ENCODE measurements around the gene RFX6.
A peak's percentile ranks its signal among the peaks of the same experiment; 100 is the strongest.

The RFX6 gene

GRCh38 chr6:116902634-116903033, 25.6 kb downstream of the RFX6 start:
- DNase-seq: no peak

GRCh38 chr6:116922853-116923548, 46.0 kb downstream of the RFX6 start:
- no peak for DNase-seq

DNA sequence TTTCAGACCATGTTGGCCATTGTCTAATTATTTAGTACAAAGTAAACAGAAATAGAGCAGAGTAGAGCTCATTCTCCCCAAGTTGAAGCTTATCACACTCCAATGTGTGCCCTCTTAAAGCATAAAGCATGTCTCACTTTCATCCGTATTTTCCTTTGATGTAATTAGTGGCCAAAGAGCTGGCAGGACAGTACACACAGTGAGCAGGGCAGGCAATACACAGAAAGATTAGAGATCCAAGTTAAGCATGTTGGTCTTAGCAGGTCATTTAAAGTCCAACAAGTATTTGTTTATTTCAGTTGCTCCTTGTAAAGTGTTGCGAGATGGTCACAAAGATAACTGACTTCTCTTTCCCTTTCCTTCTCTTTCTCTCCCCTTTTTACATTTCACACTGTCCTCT, 47.2 kb downstream of the RFX6 start:
- no peak for DNase-seq

GRCh38 chr6:116925088-116925794, 48.2 kb downstream of the RFX6 start:
- no peak for DNase-seq

DNA sequence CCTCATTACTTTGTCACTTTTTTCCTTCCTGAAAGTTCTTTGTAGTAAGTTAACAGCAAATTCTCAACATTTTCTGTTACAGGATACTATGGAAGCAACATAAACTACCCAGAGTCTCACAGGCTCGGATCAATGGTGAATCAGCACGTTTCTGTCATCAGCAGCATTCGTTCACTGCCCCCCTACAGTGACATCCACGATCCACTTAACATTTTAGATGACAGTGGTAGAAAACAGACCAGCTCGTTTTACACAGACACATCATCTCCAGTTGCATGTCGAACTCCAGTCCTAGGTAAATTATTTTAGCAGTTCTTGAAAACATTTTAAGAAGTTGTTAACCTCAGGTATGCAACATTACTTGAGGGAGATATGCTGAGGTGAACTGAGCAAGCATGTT, 51.6 kb downstream of the RFX6 start:
- no peak for DNase-seq

DNA sequence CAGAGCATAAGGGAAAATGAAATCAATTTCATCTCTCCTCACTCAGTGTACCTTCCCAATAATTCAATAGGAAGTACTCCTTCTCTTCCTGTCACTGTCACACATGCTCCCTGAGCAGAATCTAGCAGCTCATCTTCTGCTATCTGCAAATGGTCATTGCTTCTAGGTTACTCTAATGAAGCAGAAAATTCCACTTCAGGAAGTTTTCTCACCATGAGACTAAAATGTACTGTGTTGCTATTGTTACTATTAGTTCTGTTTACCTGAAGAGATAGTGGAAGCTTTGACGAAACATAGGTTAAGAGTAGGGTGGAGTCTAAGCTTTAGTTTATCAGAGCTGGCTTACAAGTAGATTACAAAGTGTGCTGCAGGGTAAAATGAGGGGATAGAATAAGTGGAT, 52.8 kb downstream of the RFX6 start:
- no peak for DNase-seq

DNA sequence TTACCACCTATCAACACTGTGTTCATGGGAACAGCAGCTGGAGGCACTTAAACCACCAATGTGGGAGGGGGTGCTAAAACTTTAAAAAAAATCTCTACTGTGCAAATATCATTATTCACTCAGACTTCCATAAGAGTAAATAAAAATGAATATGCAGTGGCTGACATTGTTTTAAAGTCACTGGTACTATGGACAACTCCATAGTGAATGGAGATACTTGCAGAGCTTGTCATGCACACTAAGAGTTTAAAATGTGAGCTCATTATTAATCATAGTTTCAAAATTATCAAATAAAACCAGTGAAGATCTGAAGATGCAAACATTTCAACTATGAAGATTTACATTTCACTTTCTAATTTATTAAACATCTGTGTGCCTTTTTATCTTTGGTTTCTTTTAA, 54.4 kb downstream of the RFX6 start:
- DNase-seq: no peak

GRCh38 chr6:116932496-116932895, 55.5 kb downstream of the RFX6 start:
- no peak for DNase-seq

GRCh38 chr6:116933485-116933884, 56.4 kb downstream of the RFX6 start:
- DNase-seq: no peak

DNA sequence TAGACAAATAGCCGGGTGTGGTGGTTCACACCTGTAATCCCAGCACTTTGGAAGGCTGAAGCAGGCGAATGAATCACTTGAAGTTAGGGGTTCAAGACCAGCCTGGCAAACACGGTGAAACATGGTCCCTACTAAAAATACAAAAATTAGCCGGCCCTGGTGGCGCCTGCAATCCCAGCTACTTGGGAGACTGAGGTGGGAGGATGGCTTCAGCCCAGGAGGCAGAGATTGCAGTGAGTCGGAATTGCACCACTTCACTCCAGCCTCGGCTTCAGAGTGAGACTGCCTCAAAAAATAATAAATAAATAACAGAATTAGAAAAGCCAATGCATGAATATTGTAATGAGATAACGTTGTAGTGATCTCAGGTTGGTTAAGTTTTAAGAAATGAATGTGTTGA, 61.3 kb downstream of the RFX6 start:
- DNase-seq: no peak

DNA sequence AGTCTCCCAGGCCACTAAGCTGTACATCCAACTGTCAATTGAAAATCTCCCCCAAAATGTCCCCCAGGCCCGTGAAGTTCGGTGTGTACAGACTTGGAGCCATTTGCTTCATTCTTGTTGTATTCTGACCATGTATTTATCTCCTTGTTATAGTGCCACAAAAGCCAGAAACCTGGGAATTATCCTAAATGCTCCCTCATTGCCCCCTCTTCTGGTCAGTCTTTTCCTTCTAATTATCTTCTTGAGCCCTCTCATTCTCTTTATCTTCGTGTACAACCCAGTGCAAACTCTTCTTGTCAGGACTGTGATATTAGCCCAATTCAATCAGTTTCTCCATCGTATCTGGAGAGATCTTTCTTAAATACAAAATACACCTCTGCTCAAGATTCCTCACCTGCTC, 64.7 kb downstream of the RFX6 start:
- DNase-seq: no peak

- no peak for DNase-seq
Measured at GRCh38 chr6:116945809-116946208, 68.8 kb downstream of the RFX6 start.

DNA sequence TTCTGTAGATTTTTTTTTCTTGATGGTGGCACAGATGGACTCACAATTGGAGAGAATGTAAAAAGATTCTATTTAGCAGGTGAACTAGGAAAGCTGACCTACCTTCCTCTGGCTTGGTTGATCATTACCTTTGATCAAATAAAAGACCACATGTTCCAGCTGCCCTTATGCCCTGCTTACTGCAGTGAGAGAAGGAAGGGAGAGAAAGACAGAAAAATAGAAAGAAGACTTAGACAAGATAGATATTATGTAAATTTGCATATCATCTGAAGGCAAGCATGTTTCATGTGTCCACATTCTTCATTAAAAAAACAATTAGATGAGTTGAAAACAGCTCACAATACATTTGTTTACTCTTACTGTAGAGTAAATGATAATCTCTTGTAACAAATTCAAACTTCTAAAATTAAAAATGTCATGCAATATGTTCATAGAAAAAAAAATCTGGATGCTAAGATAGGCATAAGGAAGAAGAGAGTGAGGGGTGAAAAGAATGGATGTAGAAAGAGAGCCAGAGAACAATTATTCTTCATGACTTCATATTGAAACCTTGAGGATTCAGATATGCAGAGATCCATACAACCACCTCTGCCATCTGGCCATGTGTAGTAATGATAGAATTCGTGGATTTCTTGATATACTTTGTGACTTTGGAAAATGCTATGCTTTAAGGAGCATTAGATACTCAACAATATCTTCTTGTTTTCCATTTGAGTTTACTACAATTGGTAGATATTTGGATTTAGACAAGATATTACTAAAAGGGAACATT, 71.7 kb downstream of the RFX6 start:
- no peak for DNase-seq

- no peak for DNase-seq
Measured at GRCh38 chr6:116949964-116950363, 72.9 kb downstream of the RFX6 start.

DNA sequence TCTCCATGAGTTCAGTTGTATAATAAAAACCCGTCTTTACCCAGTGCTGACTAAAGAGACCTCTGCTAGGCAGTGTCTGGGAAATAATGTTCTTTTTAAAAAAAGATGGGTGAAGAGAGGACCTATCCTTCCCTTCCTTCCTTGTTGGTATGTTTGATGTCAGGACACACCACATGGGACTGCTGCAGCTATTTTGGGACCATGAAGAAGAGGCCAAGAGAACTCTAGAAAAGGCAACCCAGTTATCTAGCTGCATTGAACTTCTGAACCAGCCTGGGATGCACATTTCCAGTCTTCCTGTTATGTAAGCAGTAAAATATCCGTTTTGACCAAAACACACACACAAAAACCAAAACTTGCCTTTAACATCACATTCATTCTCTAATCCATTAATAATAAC, 77.3 kb downstream of the RFX6 start:
- DNase-seq: no peak

- DNase-seq: no peak
Measured at GRCh38 chr6:116954938-116955337, 77.9 kb downstream of the RFX6 start.

DNA sequence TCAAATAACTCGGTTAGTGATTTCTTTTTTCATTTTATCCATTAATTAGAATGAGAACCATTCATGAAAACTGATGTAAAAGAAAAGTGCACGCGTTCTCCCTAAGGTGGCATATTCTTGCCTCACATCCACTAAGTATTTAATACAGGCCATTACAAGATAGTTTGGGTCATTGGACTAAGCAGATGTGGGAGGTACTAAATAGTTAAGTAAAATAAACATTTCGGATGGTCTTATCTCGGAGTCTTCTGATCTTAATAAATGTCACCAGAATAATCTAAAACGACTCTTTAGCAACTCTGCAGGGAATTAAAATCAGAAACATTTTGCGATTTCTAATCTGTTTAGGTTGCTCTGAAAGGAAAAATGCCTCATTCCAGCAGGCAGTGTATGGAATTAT, 78.7 kb downstream of the RFX6 start:
- DNase-seq: no peak

- no peak for DNase-seq
Measured at GRCh38 chr6:116963972-116964371, 86.9 kb downstream of the RFX6 start.

GRCh38 chr6:116966675-116967576, 89.9 kb downstream of the RFX6 start:
- no peak for DNase-seq

GRCh38 chr6:116969211-116969863, 92.3 kb downstream of the RFX6 start:
- DNase-seq: peak; percentile 29

- DNase-seq: peak; percentile 5
Measured at GRCh38 chr6:116971959-116972358, 94.9 kb downstream of the RFX6 start.

DNA sequence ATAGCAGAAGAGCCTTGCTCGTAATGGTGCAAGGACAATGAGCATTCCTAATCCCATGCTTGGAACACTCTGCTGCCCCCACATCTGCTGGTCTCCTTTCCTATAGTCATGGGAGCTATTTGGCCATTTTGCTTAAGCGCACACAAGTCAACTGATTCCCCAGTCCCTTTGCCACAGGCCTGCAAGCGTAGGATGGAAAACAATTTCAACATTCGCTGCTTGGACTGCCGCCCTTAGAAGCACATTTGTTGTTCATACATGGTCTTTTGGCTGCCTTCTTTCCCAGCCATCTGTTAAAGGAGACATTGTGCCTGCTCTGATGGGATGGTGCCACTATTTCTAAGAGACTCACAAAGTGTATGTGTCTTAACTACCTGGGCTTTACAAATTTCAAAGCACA, 96.9 kb downstream of the RFX6 start:
- DNase-seq: no peak

Measured in CD4-positive, alpha-beta T cell treated with Interleukin-4 for 4 hours (primary cell).